Stimulated activated CD4-positive, alpha-beta T cell treated with anti-CD3 and anti-CD28 coated beads, TNF-alpha, amount 100 ng/mL, for 24 hours (primary cell): ENCODE data around the gene TNS1.
"Not testable (repeated sequence)": the region's sequence is repeated elsewhere in the genome, so short reads cannot be mapped to it uniquely, and the experiment has no call there.

ENCODE experiments used
- DNase-seq, 3 experiments: peaks; one replicate each; pipeline ENCODE4 v3.0.0-alpha.2; 2020; ENCODE audit warnings: low read depth in 3 of 3

TNS1 gene

DNA sequence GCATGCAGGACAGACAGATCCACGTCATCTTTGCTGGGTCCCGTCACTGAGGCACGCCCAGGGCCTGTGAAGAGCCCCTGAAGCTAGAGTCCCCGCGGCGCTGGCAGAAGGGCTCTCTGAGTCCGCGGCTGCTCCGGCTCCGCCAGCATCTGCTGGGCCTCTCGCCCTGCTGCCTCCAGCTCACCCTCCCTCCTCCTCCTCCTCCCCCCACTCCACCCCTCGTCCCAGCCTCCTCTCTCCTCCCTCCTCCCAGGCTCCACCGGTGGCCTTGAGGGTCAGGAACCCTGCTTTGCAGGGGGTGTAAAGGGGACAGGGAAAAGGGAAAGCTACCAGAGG, at the start of gene TNS1:
Gene TNS1 (minus strand): TSS at position 151 of the 336 bp plus-strand sequence. CDS start 123 bp downstream, at position 28.
- DNase-seq: no peak

DNA sequence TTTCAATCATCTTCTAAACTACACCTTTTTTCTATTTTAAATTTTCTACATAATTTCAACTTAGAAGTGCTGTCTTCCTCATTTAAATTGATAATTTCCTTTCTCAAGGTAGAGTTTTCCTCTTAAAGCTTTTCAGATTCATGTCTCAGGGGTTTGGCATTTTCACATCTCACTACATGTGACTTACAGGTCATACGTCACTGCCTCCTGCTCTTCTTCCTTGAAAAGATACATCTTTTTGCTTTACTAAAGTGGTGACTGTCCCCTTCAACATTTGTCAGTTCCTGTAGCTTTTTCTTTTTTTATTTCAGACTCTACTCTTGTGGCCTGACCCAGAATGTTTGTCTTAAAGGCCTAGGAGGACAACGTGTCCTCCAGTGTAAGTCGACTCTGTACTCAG, 49.1 kb upstream of the TNS1 start:
- no peak for DNase-seq

DNA sequence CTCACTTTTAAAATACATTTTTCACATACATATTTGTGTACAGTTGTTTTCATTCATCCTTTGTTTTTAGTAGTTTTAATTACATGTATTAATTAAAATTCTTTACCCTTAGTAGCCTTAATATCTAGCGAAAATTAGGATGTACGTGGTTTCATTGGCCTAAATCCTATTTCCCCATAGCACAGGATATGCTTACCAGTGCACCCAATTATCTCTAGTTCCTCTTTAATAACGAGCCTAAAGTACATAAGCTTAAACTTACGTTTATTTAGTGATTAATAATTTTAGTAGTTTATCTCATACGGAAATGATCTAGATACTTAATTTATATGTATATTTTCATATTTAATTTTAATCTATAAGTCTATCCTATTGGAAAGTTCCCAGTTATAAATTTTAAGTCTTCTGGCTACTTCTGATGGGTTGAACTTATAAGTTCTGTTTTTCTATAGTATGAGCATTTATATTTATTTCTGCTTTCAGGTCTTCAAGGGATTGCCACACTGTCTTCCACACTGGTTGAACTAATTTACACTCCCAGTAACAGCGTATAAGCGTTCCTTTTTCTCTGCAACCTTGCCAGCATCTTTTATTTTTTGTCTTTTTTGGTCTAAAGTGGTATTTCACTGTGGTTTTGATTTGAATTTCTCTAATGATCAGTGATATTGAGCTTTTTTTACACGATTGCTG, 44.9 kb upstream of the TNS1 start:
- DNase-seq: no peak

DNA sequence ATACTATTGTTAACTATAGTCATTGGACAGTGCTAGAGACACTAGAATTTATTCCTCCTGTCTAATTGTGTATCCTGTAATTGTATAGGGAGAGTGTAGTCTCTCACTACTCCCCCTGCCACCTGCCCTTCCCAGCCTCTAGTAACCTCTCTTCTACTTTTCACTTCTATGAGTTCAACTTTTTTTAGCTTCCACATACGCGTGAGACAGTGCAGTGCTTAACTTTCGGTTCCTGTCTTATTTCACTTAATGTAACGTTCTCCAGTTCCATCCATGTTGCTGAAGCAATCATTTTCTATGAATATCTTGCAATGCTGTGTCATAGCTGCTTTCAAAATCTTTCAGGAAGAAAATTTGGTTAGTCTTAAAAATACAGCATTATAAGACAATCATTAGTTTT, 43.4 kb upstream of the TNS1 start:
- DNase-seq: no peak

DNA sequence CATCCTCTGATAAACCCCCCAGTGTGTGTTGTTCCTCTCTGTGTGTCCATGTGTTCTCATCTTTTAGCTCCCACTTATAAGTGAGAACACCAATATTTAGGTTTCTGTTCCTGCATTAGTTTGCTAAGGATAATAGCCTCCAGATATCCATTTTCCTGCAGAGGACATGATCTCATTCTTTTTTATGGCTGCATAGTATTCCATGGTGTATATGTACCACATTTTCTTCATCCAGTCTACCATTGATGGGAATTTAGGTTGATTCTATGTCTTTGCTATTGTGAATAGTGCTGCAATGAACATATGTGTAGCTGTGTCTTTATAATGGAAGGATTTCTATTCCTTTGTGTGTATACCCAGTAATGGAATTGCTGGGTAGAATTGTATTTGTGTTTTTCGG, 41.8 kb upstream of the TNS1 start:
- not testable (repeated sequence) for DNase-seq

DNA sequence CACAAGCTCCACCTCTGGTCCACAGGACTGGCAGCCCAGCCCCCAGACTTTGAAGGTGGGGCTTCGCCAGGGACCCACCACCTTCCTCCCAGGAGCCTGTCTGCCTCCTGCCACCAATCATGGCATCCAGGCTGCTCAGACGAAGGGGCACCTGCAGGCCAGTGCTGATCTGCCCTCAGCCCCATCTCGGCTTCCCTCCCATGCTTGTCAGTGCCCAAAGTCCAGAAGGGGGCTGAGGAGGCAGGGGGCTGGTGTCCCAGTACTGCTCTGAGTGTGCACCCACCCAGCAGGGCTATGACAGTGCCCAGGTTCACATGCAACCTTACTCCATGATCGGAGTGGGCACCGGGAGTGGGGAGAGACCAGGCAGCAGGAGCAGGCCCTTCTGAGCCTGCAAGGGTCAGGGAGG, 40.9 kb upstream of the TNS1 start:
- no peak for DNase-seq

DNA sequence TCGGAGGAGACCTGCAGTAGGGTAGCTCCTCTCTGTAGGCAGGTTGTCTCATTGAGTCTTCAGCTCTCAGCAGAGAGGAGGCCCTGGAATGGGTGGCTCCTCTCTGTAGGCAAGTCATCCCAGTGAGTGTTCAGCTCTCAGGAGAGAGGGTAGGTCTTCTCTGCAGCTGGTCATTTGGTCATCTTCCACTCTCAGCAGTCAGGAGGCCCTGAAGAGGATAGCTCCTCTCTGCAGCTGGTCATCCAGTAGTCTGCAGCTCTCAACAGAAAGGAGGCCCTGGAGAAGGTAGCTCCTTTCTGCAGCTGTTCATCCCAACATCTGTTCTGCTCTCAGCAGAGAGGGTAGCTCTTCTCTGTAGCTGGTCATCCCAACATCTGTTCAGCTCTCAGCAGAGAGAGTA, 40.3 kb upstream of the TNS1 start:
- no peak for DNase-seq

DNA sequence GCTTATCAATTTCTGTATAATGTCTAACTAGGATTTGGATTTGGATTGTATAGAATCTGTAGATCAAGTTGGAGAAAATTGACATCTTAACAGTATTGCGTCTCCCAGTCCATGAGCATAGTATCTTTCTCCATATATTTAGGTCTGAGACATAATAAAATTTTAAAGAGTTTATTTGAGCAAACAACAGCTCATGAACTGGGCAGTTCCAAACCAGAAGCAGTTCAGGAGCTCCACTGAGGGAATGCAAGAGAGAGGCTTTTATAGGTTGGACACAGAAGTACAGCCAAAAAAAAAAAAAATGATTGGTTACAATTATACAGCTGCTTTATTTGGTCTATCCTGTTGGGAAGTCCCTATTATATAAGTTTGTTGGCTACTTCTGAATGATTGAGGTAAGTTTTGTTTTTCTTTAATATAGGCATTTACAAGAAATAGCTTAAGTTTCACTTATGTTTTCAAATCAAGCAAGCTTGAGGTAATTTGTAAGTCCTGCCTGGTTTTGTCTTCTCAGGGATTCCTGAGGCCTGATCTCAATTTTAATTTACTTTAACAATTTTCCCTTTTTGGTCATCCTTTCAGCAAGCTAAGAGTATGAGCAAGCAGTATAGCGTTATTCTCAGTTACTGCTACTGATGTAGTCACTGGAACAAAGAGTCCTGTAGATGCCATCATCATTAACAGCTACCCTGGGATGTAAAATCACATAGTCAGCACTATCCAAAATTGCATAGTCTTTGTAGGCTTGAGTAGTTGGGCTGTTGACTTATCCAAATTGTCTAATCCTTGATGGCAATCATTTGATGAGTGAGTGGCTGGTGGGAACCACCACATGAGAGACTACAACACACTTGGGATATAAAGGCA, 38.7 kb upstream of the TNS1 start:
- DNase-seq: no peak

DNA sequence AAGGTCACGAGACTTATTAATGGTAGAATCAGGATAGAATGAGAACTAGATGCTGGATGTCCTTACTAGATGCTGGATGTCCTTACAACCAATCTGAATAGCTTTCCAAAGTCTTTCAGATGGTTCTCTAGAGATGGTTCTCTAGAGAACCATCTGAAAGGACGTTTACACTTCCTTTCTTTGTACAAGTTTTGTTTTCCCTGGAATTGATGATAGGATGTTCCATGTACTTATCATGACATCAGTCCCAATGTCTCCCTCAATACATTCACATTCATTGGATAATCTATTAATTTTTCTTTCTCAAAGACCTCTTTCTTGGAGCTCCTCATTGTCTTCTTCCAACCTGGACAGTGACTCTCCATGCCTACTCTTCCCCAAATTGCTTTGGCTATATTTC, 38.1 kb upstream of the TNS1 start:
- DNase-seq: no peak

DNA sequence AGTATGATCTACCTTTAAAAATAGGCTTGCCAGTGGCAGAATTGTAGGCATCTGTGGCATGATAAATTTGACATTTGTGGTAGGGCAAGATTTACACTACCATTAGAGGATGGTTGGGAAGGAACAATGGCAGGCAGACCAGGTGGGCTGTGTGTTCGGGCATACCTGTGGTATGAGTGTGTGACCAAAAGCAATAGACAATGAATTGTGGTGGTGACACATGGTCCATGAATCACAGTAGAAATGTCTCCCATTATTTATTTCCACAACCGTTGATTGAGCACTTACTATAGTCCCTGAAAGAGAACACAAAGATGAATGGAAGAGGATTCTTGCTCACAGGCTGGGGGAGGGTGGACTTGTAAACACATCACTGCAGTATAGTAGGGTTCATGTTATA, 36.4 kb upstream of the TNS1 start:
- no peak for DNase-seq

DNA sequence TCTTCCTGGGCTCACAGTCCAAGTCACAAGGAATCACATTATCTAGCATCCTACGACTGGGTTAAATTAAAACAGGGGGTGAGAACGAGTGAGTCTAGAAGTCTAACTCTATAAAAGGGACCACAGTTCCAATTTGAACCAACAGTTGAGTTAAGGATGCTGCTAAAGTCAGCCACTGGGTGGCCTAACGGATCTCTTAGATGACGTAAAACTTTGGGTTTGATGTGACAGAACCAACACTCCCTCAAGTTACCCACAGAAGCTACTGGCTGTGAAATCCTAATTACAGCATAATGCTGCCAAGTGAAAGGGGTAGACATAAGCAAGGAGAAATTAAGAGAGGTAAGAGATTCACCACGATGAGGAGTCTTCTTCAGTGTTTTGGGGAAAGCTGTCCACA, 33.6 kb upstream of the TNS1 start:
- DNase-seq: no peak

DNA sequence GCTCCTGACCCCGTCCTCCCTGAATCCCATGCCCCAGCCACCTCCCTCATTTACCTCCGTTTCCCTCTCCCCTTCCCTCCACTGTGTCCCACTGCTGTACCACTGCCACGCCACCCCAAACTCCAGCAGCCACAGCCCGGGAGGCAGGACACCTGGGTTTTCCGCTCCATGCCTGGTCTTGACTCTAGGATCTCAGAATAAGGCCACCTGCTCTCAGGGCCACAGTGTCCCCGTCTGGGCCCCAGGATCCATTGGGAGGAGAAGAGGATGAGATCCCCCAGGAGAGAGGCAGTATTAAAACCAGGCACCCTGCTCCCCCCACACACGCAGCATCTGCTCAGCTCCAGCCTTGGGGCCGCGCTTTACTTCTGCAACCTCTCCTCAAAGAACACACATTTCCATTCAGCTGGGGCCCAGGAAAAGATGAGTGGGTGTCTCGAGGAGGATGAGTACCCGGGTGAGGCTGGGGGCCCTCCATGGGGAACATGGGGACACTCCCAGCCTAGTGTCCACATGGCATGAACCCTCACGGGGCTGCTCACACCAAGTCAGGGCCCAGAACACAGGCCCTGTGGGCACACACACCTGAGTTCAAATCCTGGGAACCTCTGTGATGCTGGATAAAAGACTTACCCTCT, 32.8 kb upstream of the TNS1 start:
- DNase-seq: no peak

DNA sequence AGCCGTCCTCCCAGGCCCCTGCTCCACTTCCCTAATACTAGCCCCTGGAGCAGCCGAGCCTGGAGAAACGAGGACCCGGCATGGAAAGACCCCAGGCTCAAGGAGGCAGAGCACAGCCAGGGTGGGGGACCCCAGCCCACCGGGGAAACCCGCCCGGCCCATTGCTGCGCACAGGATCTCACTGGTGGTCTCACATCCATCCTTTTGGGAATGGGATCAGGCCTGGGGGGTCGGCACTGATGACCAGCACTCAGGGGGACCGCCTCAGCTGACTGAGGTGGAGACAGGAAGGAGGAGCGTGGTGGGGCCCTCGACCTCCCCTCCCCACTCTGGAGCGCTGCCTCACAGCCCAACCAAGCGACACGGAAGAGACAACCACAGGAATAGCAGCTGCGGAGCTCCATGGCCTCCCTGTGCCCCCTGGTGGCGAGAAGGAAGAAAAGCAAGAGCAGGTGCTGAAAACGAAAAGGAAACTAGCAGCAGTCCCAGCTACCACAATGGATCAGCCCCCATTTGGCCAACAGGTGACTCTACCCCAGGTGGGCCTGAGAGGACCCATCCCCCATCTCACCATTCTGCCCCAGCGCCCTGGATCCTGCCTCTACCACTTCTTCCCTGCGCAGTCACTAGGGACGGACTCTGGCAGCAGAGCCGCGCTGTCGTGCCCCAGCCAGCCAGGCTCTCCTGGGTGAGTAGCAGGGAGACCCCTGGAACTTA, 31.9 kb upstream of the TNS1 start:
- peak; percentile 27 to 57 (median 38) for DNase-seq

DNA sequence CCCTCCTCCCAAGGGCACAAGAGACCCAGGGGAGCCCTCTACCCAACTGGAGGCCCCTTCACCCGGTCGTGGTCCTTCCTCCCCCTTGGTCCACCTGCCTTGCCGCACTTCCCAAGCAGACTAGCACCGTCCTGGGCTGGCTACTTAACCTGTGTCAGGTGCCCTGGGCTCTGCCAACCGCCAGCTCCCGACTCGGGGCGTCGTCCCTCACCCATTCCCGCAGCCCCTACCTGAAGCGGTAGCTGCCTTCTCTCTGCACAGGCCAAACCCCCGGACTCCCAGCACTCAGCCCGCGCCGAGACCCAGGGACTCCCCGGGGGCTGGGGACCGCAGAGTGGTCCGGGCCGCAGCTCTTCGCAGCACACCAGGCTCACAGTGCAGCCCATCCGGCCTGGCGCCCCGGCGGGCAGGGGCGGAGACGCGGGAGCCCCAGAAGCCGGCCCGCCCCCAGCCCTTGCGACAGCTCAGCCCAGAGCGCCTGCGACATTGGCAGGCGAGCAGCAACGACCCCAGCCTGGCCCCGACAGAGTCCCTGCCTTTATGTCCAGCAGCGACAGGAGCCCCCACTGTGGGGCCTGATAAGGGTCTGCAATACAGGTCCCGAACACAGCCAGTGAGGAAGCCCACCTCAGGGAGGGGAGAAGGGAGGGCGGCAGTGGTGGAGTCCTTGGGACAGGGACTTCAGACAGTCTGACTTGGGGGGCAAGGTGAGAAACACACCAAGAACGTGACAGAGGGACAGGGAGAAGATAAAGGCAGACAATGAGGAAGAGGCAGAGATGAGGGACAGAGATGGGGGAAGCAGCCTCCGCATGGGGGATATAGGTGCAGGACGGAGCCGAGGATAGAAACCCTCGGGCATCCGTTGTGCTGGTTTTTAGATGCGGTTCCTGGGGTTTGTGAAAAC, 31.0 kb upstream of the TNS1 start:
- DNase-seq: no peak

DNA sequence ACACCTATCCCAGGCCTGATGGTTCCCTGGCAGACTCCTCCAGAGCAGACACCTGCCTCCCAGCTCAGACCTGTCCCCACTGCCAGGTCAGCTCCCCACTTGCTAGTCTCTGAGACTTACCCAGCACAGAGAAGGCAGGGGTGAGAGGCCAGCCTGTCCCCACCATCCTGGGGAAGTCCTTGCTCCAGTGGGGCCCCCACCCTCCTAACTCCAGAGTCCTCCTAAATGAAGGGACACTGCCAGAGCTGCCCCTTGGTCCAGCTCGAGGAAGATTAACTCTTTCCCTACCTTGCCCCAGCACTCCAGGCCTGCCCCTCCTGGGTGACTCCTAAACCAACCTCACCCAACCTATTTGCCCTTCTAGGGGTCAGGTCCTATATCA, 30.4 kb upstream of the TNS1 start:
- no peak for DNase-seq

DNA sequence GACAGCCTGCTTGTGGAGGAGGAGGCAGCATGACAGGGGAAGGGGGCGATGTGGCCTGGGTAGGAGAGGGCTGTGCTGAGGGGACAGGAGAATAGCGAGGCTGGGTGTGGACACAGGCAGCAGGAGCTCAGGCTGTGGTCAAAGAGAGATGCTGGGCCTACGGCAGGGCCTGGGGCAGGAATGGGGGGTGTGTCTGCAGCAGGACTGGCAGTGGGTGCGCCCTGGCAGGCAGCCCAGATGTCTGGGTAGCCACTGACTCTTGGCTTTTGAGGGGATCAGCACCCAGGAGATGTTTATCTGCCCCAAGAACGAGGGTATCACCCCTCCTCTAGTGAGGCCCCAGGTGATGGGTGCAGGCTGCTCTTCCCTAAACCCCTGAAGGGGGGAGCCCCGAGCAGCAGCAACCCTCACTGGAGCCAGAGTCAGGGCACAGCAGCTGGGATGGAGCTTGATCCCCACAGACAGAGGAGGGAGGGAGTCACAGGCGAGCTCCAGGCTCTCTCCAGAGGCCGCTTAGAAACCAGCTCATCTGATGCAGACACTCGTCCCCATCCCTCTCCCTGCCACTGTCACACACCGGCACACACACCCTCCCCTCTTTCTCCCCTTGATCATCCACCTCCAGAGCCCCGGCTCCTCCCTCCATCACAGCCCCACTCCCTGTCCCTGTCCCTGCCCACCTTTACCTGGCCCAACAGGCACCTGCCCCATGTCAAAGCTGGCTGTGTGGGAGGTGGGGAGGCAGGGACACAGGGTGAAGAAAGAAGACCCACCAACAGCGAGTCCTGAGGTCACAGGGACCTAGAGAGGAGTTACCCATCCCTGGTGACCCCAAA, 29.8 kb upstream of the TNS1 start:
- no peak for DNase-seq

DNA sequence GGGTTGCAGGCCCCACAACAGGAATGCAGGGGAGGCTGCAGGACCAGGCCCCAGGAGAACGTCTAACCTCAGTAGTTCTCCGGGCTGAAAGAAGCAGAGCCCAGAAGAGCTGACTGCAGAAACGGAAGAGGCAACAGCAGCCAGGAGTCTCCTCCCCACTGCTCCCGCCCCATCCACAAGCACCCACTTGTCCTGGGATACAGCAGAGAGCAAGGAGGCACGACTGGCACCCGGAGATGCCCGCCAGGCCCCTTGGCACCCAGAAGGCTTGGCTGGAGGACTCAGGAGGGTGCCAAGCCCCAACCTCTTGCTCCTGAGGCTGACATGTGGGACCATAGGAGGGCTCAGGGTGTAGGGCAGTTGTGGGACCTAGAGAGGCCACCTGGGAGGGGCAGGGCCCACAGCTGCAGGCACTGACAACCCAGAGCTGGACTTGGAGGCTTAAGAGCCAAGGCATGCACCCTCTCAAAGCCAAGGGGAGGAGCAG, 29.0 kb upstream of the TNS1 start:
- DNase-seq: no peak

DNA sequence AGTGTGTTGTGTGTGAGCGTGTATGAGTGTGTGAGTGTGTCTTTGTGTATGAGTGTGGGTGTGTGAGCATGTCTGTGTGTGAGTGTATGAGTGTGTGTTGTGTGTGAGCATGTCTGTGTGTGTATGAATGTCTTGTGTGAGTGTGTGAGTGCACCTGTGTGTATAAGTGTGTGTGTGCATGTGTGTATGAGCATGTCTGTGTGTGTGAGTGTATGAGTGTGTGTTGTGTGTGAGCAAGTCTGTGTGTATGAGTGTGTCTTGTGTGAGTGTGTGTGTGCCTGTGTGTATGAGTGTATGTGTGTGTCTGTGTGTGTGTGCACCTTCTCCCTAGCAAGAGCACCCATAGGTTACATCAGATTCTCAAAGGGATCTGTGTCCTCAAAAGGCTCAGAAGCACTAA, 28.5 kb upstream of the TNS1 start:
- no peak for DNase-seq

DNA sequence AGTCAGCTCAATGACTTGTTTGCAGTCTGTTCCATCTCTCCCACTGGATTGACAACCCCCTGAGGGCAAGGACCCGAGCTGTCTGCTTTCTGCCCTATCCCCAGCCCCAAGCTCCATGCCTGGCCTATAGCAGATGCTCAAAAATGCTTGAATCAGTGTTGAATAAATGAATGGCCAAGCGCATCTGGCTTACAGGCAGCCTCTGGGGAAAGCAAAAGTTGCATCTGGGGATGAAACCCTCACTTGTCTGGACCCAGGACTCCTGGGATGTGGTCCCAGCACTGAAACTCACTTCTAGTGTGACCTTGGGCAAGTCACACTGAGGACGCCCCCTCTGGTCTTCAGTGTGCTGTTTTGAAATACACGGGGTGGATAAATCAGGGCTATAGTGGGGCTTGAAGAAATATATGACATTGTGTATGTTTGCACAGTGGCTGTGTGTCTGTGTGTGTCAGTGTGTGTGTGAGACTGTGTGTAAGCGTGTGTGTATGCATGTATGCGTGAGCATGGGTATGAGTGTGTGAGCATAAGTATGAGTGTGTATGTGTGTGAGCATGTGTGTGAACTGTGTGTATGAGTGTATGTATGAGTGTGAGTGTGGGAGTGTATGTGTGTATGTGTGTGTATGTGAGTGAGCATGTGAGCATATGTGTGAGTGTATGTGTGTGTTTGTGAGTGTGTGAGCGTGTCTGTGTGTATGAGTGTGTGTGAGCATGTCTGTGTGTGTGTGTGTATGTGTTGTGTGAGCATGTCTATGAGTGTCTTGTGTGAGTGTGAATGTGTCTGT, 27.8 kb upstream of the TNS1 start:
- DNase-seq: no peak
